ENCODE data around the gene GAK.
"Not testable (repeated sequence)": the region's sequence is repeated elsewhere in the genome, so short reads cannot be mapped to it uniquely, and the experiment has no call there.

GAK gene

GRCh38 chr4:819401-820229 is 112.5 kb downstream of the GAK start:
- no peak for DNase-seq

DNA sequence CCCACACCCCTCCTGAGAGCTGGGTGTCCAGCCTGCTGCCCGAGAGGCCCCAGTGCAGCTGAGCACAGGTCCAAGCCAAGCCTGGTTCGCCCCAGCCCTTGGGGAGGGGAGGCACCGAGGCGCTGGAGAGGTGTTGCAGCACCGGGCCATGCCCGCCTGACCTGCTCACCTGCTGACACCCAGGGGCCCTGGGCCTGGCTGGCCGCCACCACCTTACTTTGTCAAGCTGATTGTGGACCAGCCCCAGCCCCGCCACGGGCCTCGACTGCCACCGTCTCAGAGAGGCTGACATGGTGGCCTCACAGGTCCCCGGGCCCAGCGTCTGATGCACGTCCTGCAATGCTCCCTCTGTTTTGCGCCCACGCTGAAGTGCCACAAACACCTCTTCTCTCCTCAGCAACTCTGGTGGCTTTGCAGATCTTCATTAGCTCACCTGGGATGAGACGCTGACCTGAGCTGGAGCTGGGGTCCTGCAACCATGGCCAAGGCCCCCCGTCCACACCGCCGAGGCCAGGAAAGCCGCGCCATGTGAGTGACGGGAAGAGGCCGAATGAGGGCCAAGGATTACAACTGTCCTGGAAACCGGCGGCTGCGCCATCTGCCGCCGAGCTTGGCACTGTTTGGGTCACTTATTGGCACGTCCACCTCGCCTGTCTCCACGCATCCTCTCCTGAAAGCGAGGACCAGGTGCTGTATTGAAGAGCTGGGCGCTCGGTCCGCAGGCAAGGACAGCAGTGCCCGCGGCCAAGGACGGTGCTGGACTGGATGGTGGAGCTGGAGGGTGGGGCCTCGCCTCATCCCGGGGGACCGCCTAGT is 113.8 kb downstream of the GAK start:
- DNase-seq: no peak

DNA sequence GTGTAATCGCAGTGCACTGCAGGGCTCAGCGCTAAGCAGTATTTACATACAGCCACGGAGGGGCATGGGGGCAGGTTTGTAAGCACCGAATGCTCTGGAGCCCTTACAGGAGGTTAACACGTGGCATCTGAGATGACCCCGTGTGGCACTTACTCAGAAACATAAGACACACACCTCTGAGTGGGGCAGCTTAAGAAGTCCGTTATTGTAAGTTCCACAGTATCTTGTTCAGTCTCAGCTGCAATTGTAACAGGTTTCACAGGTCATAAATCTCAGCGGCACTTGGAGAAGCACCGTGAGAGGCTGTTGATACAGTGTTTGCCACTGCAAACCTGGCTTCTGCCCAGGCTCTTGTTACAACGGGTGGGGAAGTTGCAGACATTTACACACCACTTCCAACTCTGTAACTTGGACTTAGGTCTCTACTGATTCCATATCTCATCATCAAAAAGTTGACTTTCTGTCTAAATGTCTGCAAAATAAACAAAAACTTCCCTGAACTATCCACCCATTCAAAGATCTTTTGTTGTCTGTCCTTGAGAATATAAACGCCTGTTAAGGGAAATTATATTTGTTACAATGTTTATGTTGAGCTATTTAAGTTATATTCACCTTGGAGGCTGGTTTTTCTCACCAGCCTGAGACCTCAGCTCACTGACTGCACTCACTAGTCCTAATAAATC is 116.5 kb downstream of the GAK start:
- DNase-seq: no peak

GRCh38 chr4:814312-814850 is 117.7 kb downstream of the GAK start:
- no peak for DNase-seq

- no peak for DNase-seq
Observed at GRCh38 chr4:813900-814299, 118.2 kb downstream of the GAK start.

- DNase-seq: no peak
Observed at GRCh38 chr4:808860-809570, 123.1 kb downstream of the GAK start.

DNA sequence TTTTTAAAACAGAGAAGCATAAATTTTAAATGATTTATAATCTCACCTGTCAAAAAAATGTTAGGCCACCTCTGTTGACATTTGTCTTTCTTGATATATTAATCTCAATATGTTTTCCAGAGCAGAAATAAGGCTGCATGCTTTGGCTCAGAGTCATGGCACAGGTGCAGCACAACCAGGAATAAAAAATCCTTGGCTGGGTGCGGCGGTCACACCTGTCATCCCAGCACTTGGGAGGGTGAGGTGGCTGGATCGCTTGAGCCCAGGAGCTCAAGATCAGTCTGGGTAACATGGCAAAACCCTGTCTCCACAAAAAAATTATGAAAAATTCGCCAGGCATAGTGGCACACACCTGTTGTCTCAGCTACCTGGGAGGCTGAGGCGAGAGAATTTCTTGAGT is 124.3 kb downstream of the GAK start:
- no peak for DNase-seq

DNA sequence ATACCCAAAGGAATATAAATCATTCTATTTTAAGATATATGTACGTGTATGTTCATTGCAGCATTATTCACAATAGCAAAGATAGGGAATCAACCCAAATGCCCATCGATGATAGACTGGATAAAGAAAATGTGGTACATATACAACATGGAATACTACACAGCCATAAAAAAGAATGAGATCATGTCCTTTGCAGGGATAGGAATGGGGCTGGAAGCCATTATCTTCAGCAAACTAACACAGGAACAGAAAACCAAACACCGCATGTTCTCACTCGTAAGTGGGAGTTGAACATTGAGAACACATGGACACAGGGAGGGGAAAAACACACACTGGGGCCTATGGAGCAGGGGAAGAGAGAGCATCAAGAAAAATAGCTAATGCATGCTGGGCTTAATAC is 125.1 kb downstream of the GAK start:
- not testable (repeated sequence) for DNase-seq

DNA sequence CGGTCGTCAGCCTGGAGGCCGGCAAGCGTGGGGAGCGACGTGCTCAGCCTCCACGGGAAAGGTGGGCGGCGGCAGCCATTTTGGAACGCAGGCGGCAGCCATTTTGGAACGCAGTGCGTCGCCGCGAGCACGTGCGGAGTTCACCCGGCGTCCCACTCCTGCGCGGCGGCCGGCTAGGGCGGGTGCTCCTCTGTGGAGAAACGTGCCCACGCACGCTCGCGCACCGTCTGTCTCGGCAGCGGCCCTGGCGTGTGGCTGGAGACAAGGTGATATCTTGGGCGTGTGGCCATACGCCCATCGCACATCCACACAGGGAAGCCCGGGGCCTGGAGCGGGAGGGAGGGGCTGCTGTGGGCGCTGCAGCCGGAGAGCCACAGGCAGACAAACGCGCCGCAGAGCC is 127.3 kb downstream of the GAK start:
- DNase-seq: no peak

DNA sequence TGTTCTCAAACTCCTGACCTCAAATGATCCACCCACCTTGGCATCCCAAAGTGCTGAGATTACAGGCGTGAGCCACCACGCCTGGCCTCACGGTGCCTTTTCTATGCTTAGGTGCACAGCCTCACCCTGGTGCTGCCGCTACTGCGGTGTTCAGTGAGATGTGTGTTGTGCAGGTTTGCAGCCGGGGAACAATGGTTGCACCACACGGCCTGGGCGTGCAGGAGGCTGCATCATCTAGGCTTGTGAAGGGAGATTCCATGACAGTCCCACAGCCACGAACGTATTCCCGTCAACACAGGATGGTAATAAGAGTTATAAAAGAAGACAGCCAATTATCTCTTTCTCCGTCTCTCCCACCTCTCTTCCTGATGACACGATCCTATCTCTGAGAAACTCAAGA is 128.2 kb downstream of the GAK start:
- DNase-seq: no peak

GRCh38 chr4:801436-802124 is 130.5 kb downstream of the GAK start:
- no peak for DNase-seq

Data from hypothalamus (tissue), 51 donors.